ENCODE results near the gene COX18. TPM values are rescaled to one million over a fixed set of nuclear protein-coding genes. Genes with fewer than 3 reads are reported as not detected.

COX18 gene
- total RNA-seq, 1 donor from 2014 or later = 8.4 TPM

DNA sequence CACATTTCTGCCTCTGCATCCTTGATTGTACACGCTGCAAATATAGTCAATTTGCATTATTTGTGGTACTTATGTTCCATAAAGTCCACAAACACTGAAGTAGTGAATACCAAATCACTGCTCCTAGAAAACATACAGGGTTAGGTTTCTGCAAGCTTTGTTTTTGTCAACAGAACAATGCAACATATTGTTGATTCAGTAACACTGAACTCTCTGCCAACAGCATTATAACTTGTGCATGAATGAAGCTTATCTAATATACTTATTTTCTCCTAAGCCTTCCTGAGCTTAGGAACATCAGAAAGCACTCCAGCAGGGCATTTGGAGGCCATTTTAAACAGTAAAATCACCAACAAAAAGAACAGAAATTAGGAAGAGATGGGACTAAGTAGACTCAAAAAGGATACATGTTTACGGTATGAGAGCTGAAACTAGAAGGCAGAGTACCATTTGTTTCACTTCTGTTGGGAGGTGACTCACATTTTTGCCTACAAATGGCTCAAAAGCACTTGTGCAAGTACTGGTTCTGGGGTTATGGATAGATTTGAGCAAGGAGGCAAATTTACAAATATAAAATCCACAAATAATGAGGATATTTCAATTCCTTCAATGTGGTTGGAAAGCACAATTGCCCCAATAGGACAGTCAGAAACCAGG is 14.1 kb downstream of the COX18 start:
- H3K4me3 ChIP-seq (ENCODE audit: low read length in 3 of 3) = no peak overlapping the region
- H3K9me3 ChIP-seq (ENCODE audit: control insufficient read depth in 3 of 3, low read length in 3 of 3) = no peaks in the 10 kb centered on the region
- H3K27ac ChIP-seq (ENCODE audit: low read depth, low read length) = no peak overlapping the region
- H3K4me1 ChIP-seq (ENCODE audit: control insufficient read depth in 3 of 3, insufficient read depth in 3 of 3, low read length in 3 of 3) = no peaks in the 10 kb centered on the region
- H3K9ac ChIP-seq (ENCODE audit: low read depth in 1 of 3, low read length in 3 of 3) = no peak overlapping the region
- no peaks in the 10 kb centered on the region for H3K27me3 ChIP-seq (ENCODE audit: control insufficient read depth in 3 of 3, insufficient read depth in 3 of 3, low read length in 3 of 3)
- H3K36me3 ChIP-seq (ENCODE audit: control insufficient read depth in 3 of 3, insufficient read depth in 3 of 3, low read length in 3 of 3) = peaks cover 17 to 46% (median 44%) of the 10 kb centered on the region in 3 donors

DNA sequence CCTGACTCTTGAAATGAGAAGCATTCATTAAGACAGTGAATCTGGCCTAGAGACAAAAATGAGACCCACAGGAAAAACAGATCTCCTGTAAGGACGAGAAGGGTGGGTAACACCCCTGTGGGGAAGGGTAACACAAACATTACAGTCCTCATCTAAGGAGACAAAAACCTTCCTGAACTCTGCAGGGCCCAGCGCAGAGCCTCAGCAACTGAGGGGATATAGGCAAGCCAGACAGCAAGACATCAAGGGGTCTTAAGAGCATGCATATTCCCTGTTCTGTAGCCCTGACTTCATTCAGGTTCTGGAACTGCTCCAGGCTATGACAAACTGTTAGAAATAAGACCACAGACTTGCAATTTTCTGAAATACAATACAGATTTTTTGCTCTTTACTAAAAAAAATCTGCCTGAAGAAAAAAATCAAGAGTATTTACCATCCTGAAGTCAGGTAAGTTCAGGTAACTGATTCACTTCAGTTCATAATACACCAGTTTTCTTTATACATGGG is 15.5 kb downstream of the COX18 start:
- H3K36me3 ChIP-seq (ENCODE audit: control insufficient read depth in 3 of 3, insufficient read depth in 3 of 3, low read length in 3 of 3) = peaks cover 9 to 37% (median 36%) of the 10 kb centered on the region in 3 donors
- no peak overlapping the region for H3K27ac ChIP-seq (ENCODE audit: low read depth, low read length)

DNA sequence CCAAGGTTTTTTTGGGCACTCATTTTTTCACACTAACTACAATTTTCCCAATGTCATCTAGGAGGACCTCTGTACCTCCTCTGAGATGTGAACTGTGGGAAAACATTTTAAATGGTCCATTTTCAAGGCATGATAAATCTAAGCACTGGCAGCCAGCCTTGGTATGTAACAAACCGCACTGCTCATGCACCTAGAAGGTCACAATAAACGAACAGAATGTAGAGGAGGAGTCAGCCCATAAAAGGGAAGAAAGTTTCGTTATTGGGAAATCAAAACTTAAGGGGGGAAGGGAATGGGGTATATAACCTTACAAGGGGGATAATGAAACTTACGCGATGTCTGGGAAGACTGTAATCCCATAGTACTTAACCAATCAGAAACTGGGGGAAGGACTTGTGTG is 16.4 kb downstream of the COX18 start:
- Histone ChIP-seq H3K4me3 (ENCODE audit: low read length in 3 of 3) (no peak overlapping the region), H3K36me3 (ENCODE audit: control insufficient read depth in 3 of 3, insufficient read depth in 3 of 3, low read length in 3 of 3) (peaks cover 5 to 28% (median 26%) of the 10 kb centered on the region in 3 donors), H3K9ac (ENCODE audit: low read depth in 1 of 3, low read length in 3 of 3) (no peak overlapping the region), H3K9me3 (ENCODE audit: control insufficient read depth in 3 of 3, low read length in 3 of 3) (no peaks in the 10 kb centered on the region), H3K27ac (ENCODE audit: low read depth, low read length) (no peak overlapping the region), H3K27me3 (ENCODE audit: control insufficient read depth in 3 of 3, insufficient read depth in 3 of 3, low read length in 3 of 3) (no peaks in the 10 kb centered on the region), H3K4me1 (ENCODE audit: control insufficient read depth in 3 of 3, insufficient read depth in 3 of 3, low read length in 3 of 3) (no peaks in the 10 kb centered on the region)

More for the DNA sequence above, 15.5 kb downstream of the COX18 start:
- Histone ChIP-seq H3K9me3 (ENCODE audit: control insufficient read depth in 3 of 3, low read length in 3 of 3) (no peaks in the 10 kb centered on the region), H3K27me3 (ENCODE audit: control insufficient read depth in 3 of 3, insufficient read depth in 3 of 3, low read length in 3 of 3) (no peaks in the 10 kb centered on the region), H3K4me3 (ENCODE audit: low read length in 3 of 3) (no peak overlapping the region), H3K9ac (ENCODE audit: low read depth in 1 of 3, low read length in 3 of 3) (no peak overlapping the region), H3K4me1 (ENCODE audit: control insufficient read depth in 3 of 3, insufficient read depth in 3 of 3, low read length in 3 of 3) (no peaks in the 10 kb centered on the region)

DNA sequence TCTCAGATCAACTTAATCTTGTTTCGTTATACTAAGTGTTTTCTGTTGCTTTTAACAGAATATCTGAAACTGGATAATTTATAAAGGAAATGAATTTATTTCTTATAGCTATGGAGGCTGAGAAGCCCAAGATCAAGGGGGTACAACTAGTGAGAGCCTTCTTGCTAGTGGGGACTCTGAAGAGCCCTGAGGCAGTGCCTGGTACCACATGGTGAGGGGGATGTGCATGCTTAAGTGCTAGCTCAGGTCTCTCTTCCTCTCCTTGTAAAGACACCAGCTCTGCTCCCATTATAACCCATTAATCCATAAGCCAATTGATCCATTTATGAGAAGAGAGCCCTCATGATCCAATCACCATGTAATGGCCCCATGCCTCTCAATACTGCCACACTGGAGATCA is 17.9 kb downstream of the COX18 start:
- H3K9me3 ChIP-seq (ENCODE audit: control insufficient read depth in 3 of 3, low read length in 3 of 3) = no peaks in the 10 kb centered on the region
- no peak overlapping the region for H3K4me3 ChIP-seq (ENCODE audit: low read length in 3 of 3)
- no peaks in the 10 kb centered on the region for H3K27me3 ChIP-seq (ENCODE audit: control insufficient read depth in 3 of 3, insufficient read depth in 3 of 3, low read length in 3 of 3)
- no peaks in the 10 kb centered on the region for H3K4me1 ChIP-seq (ENCODE audit: control insufficient read depth in 3 of 3, insufficient read depth in 3 of 3, low read length in 3 of 3)
- H3K27ac ChIP-seq (ENCODE audit: low read depth, low read length) = no peak overlapping the region
- H3K36me3 ChIP-seq (ENCODE audit: control insufficient read depth in 3 of 3, insufficient read depth in 3 of 3, low read length in 3 of 3) = peaks cover 3 to 18% (median 18%) of the 10 kb centered on the region in 3 donors
- no peak overlapping the region for H3K9ac ChIP-seq (ENCODE audit: low read depth in 1 of 3, low read length in 3 of 3)

DNA sequence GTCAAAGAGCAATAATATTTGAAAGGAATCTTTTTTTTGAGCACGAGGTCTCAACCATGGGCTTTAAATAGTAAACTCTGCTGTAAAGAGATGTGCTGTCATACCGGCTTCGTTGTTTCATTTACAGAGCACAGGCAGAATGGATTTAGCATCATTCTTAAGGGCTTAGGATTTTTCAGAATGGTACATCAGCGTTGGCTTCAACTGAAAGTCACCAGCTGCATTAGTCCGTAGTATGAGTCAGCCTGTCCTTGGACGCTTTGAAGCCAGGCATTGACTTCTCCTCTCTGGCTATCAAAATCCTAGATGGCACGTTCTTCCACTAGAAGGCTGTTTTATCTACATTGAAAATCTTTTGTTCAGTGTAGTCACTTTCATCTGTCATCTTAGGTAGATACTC is 23.6 kb downstream of the COX18 start:
- Histone ChIP-seq H3K9me3 (ENCODE audit: control insufficient read depth in 3 of 3, low read length in 3 of 3) (no peaks in the 10 kb centered on the region), H3K9ac (ENCODE audit: low read depth in 1 of 3, low read length in 3 of 3) (no peak overlapping the region), H3K4me3 (ENCODE audit: low read length in 3 of 3) (no peak overlapping the region), H3K36me3 (ENCODE audit: control insufficient read depth in 3 of 3, insufficient read depth in 3 of 3, low read length in 3 of 3) (no peaks in the 10 kb centered on the region), H3K27me3 (ENCODE audit: control insufficient read depth in 3 of 3, insufficient read depth in 3 of 3, low read length in 3 of 3) (no peaks in the 10 kb centered on the region), H3K27ac (ENCODE audit: low read depth, low read length) (no peak overlapping the region), H3K4me1 (ENCODE audit: control insufficient read depth in 3 of 3, insufficient read depth in 3 of 3, low read length in 3 of 3) (no peaks in the 10 kb centered on the region)

DNA sequence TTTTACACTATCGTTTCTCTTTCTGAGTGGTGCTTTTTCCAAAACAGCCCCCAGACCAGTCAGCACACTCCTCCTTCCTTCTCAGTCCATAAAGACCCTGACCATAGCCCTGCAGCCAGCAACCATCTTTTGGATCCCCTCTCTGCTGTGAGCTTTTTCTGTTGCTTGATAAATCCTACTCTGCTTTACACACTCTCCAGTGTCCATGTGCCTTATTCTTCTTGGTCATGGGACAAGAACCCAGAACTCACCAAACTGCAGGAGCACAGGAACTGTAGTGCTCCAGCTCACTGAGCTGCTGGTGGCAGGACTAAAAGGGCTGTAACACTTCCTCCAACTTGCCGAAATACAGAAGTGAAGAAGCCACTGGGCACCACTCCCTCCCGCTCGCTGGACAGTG is 32.5 kb downstream of the COX18 start:
- H3K27me3 ChIP-seq (ENCODE audit: control insufficient read depth in 3 of 3, insufficient read depth in 3 of 3, low read length in 3 of 3) = no peaks in the 10 kb centered on the region
- no peak overlapping the region for H3K9ac ChIP-seq (ENCODE audit: low read depth in 1 of 3, low read length in 3 of 3)
- H3K27ac ChIP-seq (ENCODE audit: low read depth, low read length) = no peak overlapping the region
- no peak overlapping the region for H3K4me3 ChIP-seq (ENCODE audit: low read length in 3 of 3)
- no peaks in the 10 kb centered on the region for H3K36me3 ChIP-seq (ENCODE audit: control insufficient read depth in 3 of 3, insufficient read depth in 3 of 3, low read length in 3 of 3)
- H3K4me1 ChIP-seq (ENCODE audit: control insufficient read depth in 3 of 3, insufficient read depth in 3 of 3, low read length in 3 of 3) = no peaks in the 10 kb centered on the region
- H3K9me3 ChIP-seq (ENCODE audit: control insufficient read depth in 3 of 3, low read length in 3 of 3) = peaks cover 4 to 14% (median 7%) of the 10 kb centered on the region in 3 donors

DNA sequence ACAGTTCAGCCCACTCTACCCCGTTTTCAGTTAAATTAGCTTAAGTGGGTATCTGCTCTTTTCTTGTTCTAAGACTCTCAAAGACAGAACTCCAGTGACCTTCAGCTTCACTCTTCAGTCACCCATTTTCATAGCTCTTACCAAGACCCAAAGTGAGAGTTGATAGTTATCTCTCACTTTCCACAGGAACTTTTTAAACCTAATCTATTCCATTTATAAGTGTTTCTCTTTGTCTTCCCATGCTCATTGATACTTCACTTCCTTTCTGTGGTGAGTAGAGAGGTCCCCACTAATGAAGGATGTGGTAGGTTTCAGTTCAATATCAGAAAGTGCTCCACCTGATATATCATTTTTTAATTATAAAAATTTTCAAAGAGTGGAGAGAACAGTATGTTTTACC is 33.4 kb downstream of the COX18 start:
- Histone ChIP-seq H3K4me3 (ENCODE audit: low read length in 3 of 3) (no peak overlapping the region), H3K9ac (ENCODE audit: low read depth in 1 of 3, low read length in 3 of 3) (no peak overlapping the region), H3K9me3 (ENCODE audit: control insufficient read depth in 3 of 3, low read length in 3 of 3) (peaks cover 4 to 14% (median 7%) of the 10 kb centered on the region in 3 donors), H3K36me3 (ENCODE audit: control insufficient read depth in 3 of 3, insufficient read depth in 3 of 3, low read length in 3 of 3) (no peaks in the 10 kb centered on the region), H3K27me3 (ENCODE audit: control insufficient read depth in 3 of 3, insufficient read depth in 3 of 3, low read length in 3 of 3) (no peaks in the 10 kb centered on the region), H3K27ac (ENCODE audit: low read depth, low read length) (no peak overlapping the region), H3K4me1 (ENCODE audit: control insufficient read depth in 3 of 3, insufficient read depth in 3 of 3, low read length in 3 of 3) (no peaks in the 10 kb centered on the region)

DNA sequence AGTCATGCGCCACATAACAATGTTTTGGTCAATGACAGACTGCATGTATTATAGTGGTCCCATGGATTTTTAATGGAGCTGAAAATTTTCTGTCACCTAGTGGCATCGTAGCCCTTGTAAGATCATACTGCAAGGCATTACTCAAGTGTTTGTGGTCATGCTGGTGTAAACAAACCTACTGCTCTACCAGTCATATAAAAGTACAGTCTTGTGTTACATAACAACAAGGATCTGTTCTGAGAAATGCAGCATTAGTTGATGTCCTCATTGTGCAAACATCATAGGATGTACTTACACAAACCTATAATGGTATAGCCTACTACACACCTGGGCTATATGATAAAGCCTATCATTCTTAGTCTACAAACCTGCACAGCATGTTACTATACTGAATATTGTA is 34.6 kb downstream of the COX18 start:
- no peak overlapping the region for H3K27ac ChIP-seq (ENCODE audit: low read depth, low read length)
- H3K36me3 ChIP-seq (ENCODE audit: control insufficient read depth in 3 of 3, insufficient read depth in 3 of 3, low read length in 3 of 3) = no peaks in the 10 kb centered on the region
- no peak overlapping the region for H3K4me3 ChIP-seq (ENCODE audit: low read length in 3 of 3)
- H3K27me3 ChIP-seq (ENCODE audit: control insufficient read depth in 3 of 3, insufficient read depth in 3 of 3, low read length in 3 of 3) = no peaks in the 10 kb centered on the region
- peaks cover 4 to 14% (median 7%) of the 10 kb centered on the region in 3 donors for H3K9me3 ChIP-seq (ENCODE audit: control insufficient read depth in 3 of 3, low read length in 3 of 3)
- H3K9ac ChIP-seq (ENCODE audit: low read depth in 1 of 3, low read length in 3 of 3) = no peak overlapping the region
- H3K4me1 ChIP-seq (ENCODE audit: control insufficient read depth in 3 of 3, insufficient read depth in 3 of 3, low read length in 3 of 3) = no peaks in the 10 kb centered on the region

DNA sequence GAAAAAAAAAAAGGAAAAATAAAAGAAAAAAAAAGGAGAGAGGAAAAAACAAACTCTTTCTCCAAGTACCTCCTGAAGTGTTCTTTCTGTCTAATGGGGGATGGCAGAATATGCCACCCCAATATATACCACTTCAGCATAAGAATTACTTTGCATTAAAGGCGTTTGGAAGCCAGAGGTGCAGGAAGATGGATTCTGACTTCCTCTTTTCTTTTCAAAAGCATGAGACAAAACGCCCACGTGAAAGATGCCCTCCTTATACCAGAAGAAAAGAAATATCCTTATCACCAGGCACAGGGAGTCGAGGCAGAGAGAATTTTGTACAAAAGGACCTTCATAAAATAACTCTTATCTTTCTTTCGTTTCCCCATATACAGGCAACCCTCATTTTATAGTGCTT is 40.9 kb downstream of the COX18 start:
- Histone ChIP-seq H3K27me3 (ENCODE audit: control insufficient read depth in 3 of 3, insufficient read depth in 3 of 3, low read length in 3 of 3) (no peaks in the 10 kb centered on the region), H3K9ac (ENCODE audit: low read depth in 1 of 3, low read length in 3 of 3) (no peak overlapping the region), H3K4me3 (ENCODE audit: low read length in 3 of 3) (no peak overlapping the region), H3K9me3 (ENCODE audit: control insufficient read depth in 3 of 3, low read length in 3 of 3) (no peaks in the 10 kb centered on the region), H3K36me3 (ENCODE audit: control insufficient read depth in 3 of 3, insufficient read depth in 3 of 3, low read length in 3 of 3) (no peaks in the 10 kb centered on the region), H3K27ac (ENCODE audit: low read depth, low read length) (no peak overlapping the region), H3K4me1 (ENCODE audit: control insufficient read depth in 3 of 3, insufficient read depth in 3 of 3, low read length in 3 of 3) (no peaks in the 10 kb centered on the region)

DNA sequence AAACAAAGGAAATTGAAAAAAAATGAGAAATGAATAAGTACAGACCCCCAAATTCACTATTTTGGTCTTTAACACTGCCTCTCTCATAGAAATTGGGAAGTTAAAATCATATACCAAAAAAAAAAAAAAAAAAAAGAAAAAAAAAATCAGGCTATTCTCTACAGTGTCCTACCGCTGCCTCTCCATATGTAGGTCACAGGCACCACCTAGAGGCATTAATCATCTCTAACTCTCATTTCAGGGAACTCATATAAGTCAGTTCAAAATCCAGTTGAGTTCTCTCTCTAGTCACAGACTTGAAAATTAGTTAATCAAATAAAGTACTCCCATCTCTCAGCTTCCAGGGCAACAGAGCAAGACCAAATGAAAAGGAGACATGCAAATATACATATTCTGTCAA is 47.9 kb downstream of the COX18 start:
- Histone ChIP-seq H3K27ac (ENCODE audit: low read depth, low read length) (no peak overlapping the region), H3K4me3 (ENCODE audit: low read length in 3 of 3) (no peak overlapping the region), H3K36me3 (ENCODE audit: control insufficient read depth in 3 of 3, insufficient read depth in 3 of 3, low read length in 3 of 3) (no peaks in the 10 kb centered on the region), H3K27me3 (ENCODE audit: control insufficient read depth in 3 of 3, insufficient read depth in 3 of 3, low read length in 3 of 3) (no peaks in the 10 kb centered on the region), H3K4me1 (ENCODE audit: control insufficient read depth in 3 of 3, insufficient read depth in 3 of 3, low read length in 3 of 3) (no peaks in the 10 kb centered on the region), H3K9ac (ENCODE audit: low read depth in 1 of 3, low read length in 3 of 3) (no peak overlapping the region), H3K9me3 (ENCODE audit: control insufficient read depth in 3 of 3, low read length in 3 of 3) (no peaks in the 10 kb centered on the region)

Measured in skeletal muscle tissue (tissue), 4 donors.